ENCODE measurements around the gene TLE5.
"Not testable (repeated sequence)": the region's sequence is repeated elsewhere in the genome, so short reads cannot be mapped to it uniquely, and the experiment has no call there.

Gene TLE5

GRCh38 chr19:3020321-3020960 is 41.9 kb downstream of the TLE5 start:
- DNase-seq = no peak

- no peak for DNase-seq
These were observed 43.0 kb downstream of the TLE5 start for GRCh38 chr19:3019211-3019854.

GRCh38 chr19:3017923-3018322 is 44.4 kb downstream of the TLE5 start:
- DNase-seq = no peak

- DNase-seq = no peak
These were observed 46.9 kb downstream of the TLE5 start for GRCh38 chr19:3015126-3016057.

- DNase-seq = no peak
These were observed 48.2 kb downstream of the TLE5 start for GRCh38 chr19:3014135-3014534.

GRCh38 chr19:3013263-3013725 is 49.0 kb downstream of the TLE5 start:
- DNase-seq = no peak

GRCh38 chr19:3012621-3013262 is 49.6 kb downstream of the TLE5 start:
- DNase-seq = no peak

- not testable (repeated sequence) for DNase-seq
These were observed 50.2 kb downstream of the TLE5 start for GRCh38 chr19:3012059-3012458.

GRCh38 chr19:3010871-3011270 is 51.4 kb downstream of the TLE5 start:
- no peak for DNase-seq

GRCh38 chr19:3008994-3009393 is 53.3 kb downstream of the TLE5 start:
- DNase-seq = no peak

- DNase-seq = no peak
These were observed 54.3 kb downstream of the TLE5 start for GRCh38 chr19:3007975-3008374.

- DNase-seq = peak; percentile 33
These were observed 56.1 kb downstream of the TLE5 start for GRCh38 chr19:3006075-3006767.

- DNase-seq = no peak
These were observed 57.0 kb downstream of the TLE5 start for GRCh38 chr19:3005345-3005744.

GRCh38 chr19:3004522-3004921 is 57.8 kb downstream of the TLE5 start:
- DNase-seq = no peak

- DNase-seq = no peak
These were observed 59.2 kb downstream of the TLE5 start for GRCh38 chr19:3003046-3003445.

All from CD4-positive, alpha-beta T cell treated with Interleukin-12 subunit alpha and Interleukin-12 subunit beta, for 1 hour (primary cell).